Fibroblast of villous mesenchyme (primary cell): ENCODE measurements around the gene SMAD6. TPM values are rescaled to one million over a fixed set of nuclear protein-coding genes. Genes with fewer than 3 reads are reported as not detected.

Experiments used
- DNase-seq: peaks from one replicate; pipeline ENCODE4 v3.0.0-alpha.2; 2010; ENCODE audit warnings: low read depth
- H3K4me3 ChIP-seq: 2 replicates; pipeline ENCODE4 v1.5.1; 2011; ENCODE audit warnings: low read depth, mild to moderate bottlenecking, low read length
- total RNA-seq: library from RNA; depleted of rRNA; stranded (reverse); fragments of >200 nt; gene quantifications from 2 replicates; pipeline ENCODE4 v1.2.3, GENCODE V29; 2012
- TF ChIP-seq, protein P1 (sequence below): IDR thresholded peaks from 2 replicates; pipeline ENCODE4 v1.5.1; 2012; ENCODE audit warnings: low read depth, mild to moderate bottlenecking, low read length; ENCODE audit not compliant: insufficient read depth

SMAD6 gene
- total RNA-seq, 1 donor: 3.0 TPM

DNA sequence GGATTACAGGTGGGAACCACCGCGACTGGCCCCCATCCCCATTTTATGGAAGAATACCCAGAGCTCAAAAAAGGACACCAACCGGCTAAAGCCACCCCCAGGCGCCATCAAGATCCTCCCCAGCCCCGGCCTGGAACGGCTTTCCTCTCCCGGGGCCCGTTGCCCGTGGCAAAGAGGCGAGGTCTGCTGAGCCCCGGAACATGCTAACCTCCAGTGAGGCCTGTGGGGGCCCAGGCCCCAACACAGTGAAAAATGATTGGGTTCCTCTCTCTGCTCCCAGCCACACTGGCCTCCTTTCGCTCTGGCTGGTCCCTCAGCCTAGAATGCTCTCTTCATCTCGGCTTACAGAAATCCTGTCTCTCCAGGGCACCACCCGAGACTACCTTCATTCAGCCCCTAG, 46.5 kb upstream of the SMAD6 start:
- TF ChIP-seq, protein P1, sequence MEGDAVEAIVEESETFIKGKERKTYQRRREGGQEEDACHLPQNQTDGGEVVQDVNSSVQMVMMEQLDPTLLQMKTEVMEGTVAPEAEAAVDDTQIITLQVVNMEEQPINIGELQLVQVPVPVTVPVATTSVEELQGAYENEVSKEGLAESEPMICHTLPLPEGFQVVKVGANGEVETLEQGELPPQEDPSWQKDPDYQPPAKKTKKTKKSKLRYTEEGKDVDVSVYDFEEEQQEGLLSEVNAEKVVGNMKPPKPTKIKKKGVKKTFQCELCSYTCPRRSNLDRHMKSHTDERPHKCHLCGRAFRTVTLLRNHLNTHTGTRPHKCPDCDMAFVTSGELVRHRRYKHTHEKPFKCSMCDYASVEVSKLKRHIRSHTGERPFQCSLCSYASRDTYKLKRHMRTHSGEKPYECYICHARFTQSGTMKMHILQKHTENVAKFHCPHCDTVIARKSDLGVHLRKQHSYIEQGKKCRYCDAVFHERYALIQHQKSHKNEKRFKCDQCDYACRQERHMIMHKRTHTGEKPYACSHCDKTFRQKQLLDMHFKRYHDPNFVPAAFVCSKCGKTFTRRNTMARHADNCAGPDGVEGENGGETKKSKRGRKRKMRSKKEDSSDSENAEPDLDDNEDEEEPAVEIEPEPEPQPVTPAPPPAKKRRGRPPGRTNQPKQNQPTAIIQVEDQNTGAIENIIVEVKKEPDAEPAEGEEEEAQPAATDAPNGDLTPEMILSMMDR: no peak
- DNase-seq: no peak
- no peak overlapping the region for H3K4me3 ChIP-seq

DNA sequence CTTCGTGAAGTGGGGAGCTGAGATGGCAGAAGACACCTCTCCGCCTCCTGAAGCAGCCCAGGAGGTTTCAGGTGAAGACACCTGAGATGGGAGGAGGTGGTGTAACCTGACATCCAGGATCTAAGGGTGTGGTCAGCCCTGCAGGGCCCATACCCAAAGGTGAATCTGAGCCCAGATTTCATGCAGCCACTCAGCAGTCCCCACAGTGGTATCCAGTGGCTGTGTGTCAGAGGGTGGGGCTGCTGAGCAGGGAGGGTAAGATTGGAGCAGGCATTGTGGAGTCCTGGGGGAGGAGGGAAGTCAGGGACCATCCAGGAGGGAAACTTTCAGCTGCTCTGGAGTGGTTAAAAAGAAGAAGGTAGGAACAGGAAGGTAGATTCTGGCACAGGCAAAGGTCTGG, 46.0 kb upstream of the SMAD6 start:
- DNase-seq: no peak
- TF ChIP-seq, protein P1: no peak
- no peak overlapping the region for H3K4me3 ChIP-seq

DNA sequence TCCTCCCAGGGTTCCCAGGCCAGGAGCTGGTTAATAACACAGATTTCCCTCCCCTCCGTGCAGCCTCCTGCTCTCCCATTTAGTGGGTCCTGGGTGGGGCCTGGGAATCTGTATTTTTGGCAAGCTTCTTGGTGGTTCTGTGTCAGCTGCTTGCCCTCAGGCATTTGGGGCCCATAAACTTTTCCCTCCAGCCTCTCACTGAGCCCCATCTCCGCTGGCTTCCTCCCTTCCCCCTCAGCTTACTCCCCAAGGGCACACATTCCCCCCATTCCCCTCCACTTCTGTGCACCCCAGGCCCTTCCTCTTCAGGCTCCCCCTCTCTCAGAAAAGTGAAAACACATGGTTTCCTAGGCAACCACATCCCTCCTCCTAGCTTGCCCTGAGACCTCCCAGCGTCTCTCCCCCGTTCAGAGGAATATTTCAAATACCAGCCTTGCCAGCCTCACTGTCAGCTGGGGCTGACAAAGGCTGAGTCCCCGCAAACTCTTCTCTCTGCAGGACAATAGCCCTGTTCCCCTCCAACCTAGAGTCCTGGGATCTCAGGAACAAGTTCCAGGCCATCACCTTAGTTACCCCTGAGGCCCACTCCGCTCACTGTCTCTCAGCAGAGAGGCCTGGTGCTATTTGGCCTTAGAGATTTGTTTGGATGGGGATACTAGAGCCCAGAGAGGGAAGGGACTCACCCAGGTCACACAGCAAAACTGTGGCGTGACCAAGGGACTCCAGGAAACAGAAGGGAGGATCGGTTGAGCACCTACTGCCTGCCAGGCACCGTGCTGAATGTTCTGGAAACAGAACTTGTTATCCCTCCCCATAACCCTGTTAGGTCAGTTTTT, 44.6 kb upstream of the SMAD6 start:
- no peak for DNase-seq
- no peak overlapping the region for H3K4me3 ChIP-seq
- TF ChIP-seq, protein P1: no peak

DNA sequence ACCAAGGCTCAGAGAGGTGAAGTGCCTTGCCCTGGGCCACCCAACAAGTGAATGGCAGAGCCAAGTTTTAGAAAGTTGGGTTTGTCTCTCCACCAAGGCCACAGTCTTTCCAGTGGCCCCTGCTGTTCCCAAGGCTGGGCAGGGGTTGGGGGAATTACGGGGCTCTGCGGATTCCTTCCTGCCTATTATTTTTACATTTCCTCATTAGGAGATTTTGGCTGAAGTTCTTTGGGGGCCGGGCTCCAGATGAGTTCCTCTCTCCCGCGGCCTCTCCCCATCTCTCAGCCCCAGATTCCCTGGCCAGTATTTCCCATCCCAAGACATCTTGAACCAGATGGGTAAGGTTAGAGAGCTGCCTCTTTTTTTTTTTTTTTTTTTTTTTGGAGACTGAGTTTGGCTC, 44.0 kb upstream of the SMAD6 start:
- DNase-seq: no peak
- TF ChIP-seq, protein P1: no peak
- no peak overlapping the region for H3K4me3 ChIP-seq

DNA sequence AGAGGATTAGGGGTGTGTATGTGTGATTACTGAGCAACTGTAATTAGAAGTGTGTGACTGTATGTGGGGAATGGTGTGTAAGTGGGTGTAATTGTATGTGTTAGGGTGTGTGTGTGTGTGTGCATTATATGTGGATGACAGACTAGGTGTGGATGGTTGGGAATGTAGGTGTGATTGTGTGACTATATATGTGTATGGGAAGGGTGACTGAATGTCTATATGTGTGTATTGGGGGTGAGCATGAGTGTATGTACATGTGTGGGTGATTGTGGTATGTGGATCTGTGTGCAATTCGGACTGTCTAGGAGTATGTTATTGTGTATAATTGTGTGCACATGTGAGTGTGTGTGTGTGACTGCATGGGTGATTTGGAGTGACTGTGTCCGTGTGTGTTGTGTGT, 43.2 kb upstream of the SMAD6 start:
- TF ChIP-seq, protein P1: no peak
- no peak overlapping the region for H3K4me3 ChIP-seq
- DNase-seq: no peak

DNA sequence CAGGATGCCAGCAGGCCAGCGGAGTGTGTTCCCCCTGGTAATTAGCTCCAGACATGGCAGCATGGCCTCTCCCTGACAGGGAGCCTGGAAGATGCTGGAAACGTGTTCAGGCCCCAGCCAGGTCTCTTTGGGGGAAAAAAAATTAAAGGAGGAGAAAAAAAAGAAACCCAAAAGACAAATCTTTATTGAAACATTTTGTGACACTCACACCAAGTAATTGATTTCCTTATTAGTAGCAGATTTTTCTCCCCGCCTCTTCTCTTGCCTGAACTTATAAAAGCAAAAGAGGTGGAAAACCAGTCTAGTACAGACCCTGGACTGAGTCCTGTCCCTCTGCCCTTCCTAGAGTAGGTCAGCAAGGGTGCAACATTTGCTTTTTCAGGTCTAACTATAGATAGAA, 42.7 kb upstream of the SMAD6 start:
- no peak overlapping the region for H3K4me3 ChIP-seq
- TF ChIP-seq, protein P1: no peak
- DNase-seq: no peak
